Fibroblast of lung (primary cell): ENCODE data around the gene TOMM70. TPM values are rescaled to one million over a fixed set of nuclear protein-coding genes. Genes with fewer than 3 reads are reported as not detected.

ENCODE experiments used
- DNase-seq, 2 donors: peaks; one replicate each; pipeline versions ENCODE4 v3.0.0 to v3.0.0-alpha.2; 2010; ENCODE audit warnings: low read depth in 2 of 2
- H2AFZ ChIP-seq: 2 replicates; pipeline ENCODE4 v1.5.1; 2012; ENCODE audit warnings: low read length, control low read depth, inconsistent platforms
- H3K27ac ChIP-seq: 2 replicates; pipeline ENCODE4 v1.5.1; 2011; ENCODE audit warnings: low read length, control low read depth; ENCODE audit not compliant: insufficient read depth
- H3K27me3 ChIP-seq: 2 replicates; pipeline ENCODE4 v1.5.1; 2011; ENCODE audit warnings: mild to moderate bottlenecking, low read length; ENCODE audit not compliant: control insufficient read depth, insufficient read depth
- H3K36me3 ChIP-seq: 2 replicates; pipeline ENCODE4 v1.5.1; 2011; ENCODE audit warnings: low read length; ENCODE audit not compliant: control insufficient read depth, insufficient read depth
- H3K4me1 ChIP-seq: 2 replicates; pipeline ENCODE4 v1.5.1; 2011; ENCODE audit warnings: low read length; ENCODE audit not compliant: control insufficient read depth, insufficient read depth; ENCODE audit errors: extremely low read depth
- H3K4me2 ChIP-seq: 2 replicates; pipeline ENCODE4 v1.5.1; 2011; ENCODE audit warnings: low read length, control low read depth; ENCODE audit not compliant: insufficient read depth; ENCODE audit errors: extremely low read depth
- H3K4me3 ChIP-seq, 4 experiments: fragments of 200-600 bp in 1 of 4; sonication (generic) in 1 of 4; replicated peaks in 1 of 4; 2 replicates each; pipeline ENCODE4 v1.5.1; 2011 to 2016; ENCODE audit warnings: low read length in 4 of 4, low read depth in 3 of 4, mild to moderate bottlenecking in 3 of 4, control low read depth in 2 of 4, inconsistent platforms in 1 of 4, mixed read lengths in 1 of 4; ENCODE audit not compliant: insufficient read depth in 1 of 4; ENCODE audit errors: control extremely low read depth in 1 of 4
- H3K79me2 ChIP-seq: 2 replicates; pipeline ENCODE4 v1.5.1; 2012; ENCODE audit warnings: mild to moderate bottlenecking, low read length, inconsistent platforms; ENCODE audit not compliant: control insufficient read depth, insufficient read depth
- H3K9ac ChIP-seq: 2 replicates; pipeline ENCODE4 v1.5.1; 2011; ENCODE audit warnings: mild to moderate bottlenecking, low read length, control low read depth; ENCODE audit not compliant: insufficient read depth
- H3K9me3 ChIP-seq: 2 replicates; pipeline ENCODE4 v1.5.1; 2012; ENCODE audit warnings: low read depth, low read length; ENCODE audit not compliant: control insufficient read depth, insufficient read depth
- H4K20me1 ChIP-seq: 2 replicates; pipeline ENCODE4 v1.5.1; 2011; ENCODE audit warnings: low read length; ENCODE audit not compliant: control insufficient read depth, insufficient read depth; ENCODE audit errors: extremely low read depth
- EZH2 ChIP-seq: IDR thresholded peaks from 2 replicates; pipeline ENCODE4 v1.5.1; 2012; ENCODE audit warnings: low read length, control low read depth, mild to moderate bottlenecking; ENCODE audit errors: missing control alignments
- polyA plus RNA-seq, 2 donors: library from polyadenylated mRNA; depleted of rRNA in 1 of 2; stranded (reverse) in 1 of 2; unstranded in 1 of 2; fragments of >200 nt; gene quantifications; 2 replicates each; pipeline ENCODE4 v1.2.1, GENCODE V29; 2011 to 2012; ENCODE audit warnings: missing spikeins in 1 of 2
- total RNA-seq: library from RNA; depleted of rRNA; stranded (reverse); fragments of >200 nt; gene quantifications from 2 replicates; pipeline ENCODE4 v1.2.1, GENCODE V29; 2014
- TF ChIP-seq, protein P1 (sequence below), 2 donors: IDR thresholded peaks in 1 of 2; conservative IDR thresholded peaks in 1 of 2; 1 replicate in 1 of 2; 2 replicates in 1 of 2; pipeline ENCODE4 v1.5.1; 2011 to 2012; ENCODE audit warnings: low read length in 2 of 2, control low read depth in 1 of 2, inconsistent platforms in 1 of 2, low read depth in 1 of 2, mild to moderate bottlenecking in 1 of 2

The TOMM70 gene
- total and polyA plus RNA-seq, 2 donors (not counting 1 experiment from before 2014, with no cell fraction given): 41.8 to 56.1 TPM

DNA sequence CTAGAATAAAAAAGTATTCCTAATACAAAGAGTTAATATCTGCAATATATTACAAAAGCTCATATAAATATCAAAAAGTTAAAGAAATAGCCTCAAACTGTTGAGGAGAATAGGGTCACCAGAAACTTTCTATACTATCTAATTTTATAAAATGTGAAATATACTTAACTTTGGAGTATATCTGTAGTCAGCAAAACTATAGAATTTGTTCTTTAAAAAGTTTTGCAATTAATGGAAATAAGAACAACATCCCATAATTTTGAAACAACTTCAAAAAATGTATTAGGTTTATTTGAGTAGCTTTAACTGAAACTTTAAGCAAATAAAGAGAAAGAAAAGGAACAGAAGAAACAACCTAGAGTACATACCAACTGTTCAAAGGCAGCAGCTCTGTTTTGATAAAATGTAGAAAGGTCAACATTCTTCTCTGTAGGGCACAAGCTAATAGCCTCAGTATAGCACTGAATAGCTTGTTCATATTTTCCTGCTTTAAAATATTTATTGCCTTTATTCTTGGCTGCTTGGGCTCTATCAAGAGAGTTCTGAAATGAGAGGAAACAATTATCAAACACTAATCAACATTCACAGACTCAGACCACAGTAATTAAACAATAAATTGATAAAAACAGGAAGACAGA lies 14.3 kb downstream of the TOMM70 start:
- Histone ChIP-seq H3K4me2 (peak overlapping the region; percentile 56), H3K79me2 (peaks cover 45% of the 10 kb centered on the region), H3K27ac (no peak overlapping the region), H3K27me3 (no peaks in the 10 kb centered on the region), H3K9ac (no peak overlapping the region), H3K9me3 (no peaks in the 10 kb centered on the region), H4K20me1 (no peaks in the 10 kb centered on the region), H3K36me3 (no peaks in the 10 kb centered on the region), H2AFZ (no peak overlapping the region), H3K4me1 (peaks cover 9% of the 10 kb centered on the region), H3K4me3 (no peak overlapping the region)
- peak in 1 of 2 donors; percentile 22 for DNase-seq
- no peak for TF ChIP-seq EZH2
- TF ChIP-seq, protein P1, sequence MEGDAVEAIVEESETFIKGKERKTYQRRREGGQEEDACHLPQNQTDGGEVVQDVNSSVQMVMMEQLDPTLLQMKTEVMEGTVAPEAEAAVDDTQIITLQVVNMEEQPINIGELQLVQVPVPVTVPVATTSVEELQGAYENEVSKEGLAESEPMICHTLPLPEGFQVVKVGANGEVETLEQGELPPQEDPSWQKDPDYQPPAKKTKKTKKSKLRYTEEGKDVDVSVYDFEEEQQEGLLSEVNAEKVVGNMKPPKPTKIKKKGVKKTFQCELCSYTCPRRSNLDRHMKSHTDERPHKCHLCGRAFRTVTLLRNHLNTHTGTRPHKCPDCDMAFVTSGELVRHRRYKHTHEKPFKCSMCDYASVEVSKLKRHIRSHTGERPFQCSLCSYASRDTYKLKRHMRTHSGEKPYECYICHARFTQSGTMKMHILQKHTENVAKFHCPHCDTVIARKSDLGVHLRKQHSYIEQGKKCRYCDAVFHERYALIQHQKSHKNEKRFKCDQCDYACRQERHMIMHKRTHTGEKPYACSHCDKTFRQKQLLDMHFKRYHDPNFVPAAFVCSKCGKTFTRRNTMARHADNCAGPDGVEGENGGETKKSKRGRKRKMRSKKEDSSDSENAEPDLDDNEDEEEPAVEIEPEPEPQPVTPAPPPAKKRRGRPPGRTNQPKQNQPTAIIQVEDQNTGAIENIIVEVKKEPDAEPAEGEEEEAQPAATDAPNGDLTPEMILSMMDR (conservative IDR thresholded peaks at IDR 0.05 in 1 of 2, IDR thresholded peaks at IDR 0.05 in 1 of 2; ENCODE audit: low read depth in 1 of 2, low read length in 2 of 2): no peak

- no peaks in the 10 kb centered on the region for H3K36me3 ChIP-seq
- no peaks in the 10 kb centered on the region for H4K20me1 ChIP-seq
- peaks cover 32% of the 10 kb centered on the region for H3K79me2 ChIP-seq
- H3K9ac ChIP-seq: no peak overlapping the region
- no peaks in the 10 kb centered on the region for H3K27me3 ChIP-seq
- H3K4me1 ChIP-seq: peaks cover 9% of the 10 kb centered on the region
- no peak overlapping the region for H3K4me3 ChIP-seq
- no peak overlapping the region for H2AFZ ChIP-seq
- peak in 1 of 2 donors; percentile 60 for DNase-seq
- no peak for TF ChIP-seq EZH2
- TF ChIP-seq, protein P1 (conservative IDR thresholded peaks at IDR 0.05 in 1 of 2, IDR thresholded peaks at IDR 0.05 in 1 of 2; ENCODE audit: low read depth in 1 of 2, low read length in 2 of 2): no peak
- H3K4me2 ChIP-seq: peak overlapping the region; percentile 8
- H3K27ac ChIP-seq: peak overlapping the region; percentile 8
- H3K9me3 ChIP-seq: no peaks in the 10 kb centered on the region
Observed at GRCh38 chr3:100384733-100385525, 16.0 kb downstream of the TOMM70 start.

GRCh38 chr3:100376301-100376700 lies 24.6 kb downstream of the TOMM70 start:
- no peak overlapping the region for H3K4me2 ChIP-seq
- H4K20me1 ChIP-seq: no peaks in the 10 kb centered on the region
- H3K27me3 ChIP-seq: no peaks in the 10 kb centered on the region
- no peak overlapping the region for H3K9ac ChIP-seq
- TF ChIP-seq, protein P1 (conservative IDR thresholded peaks at IDR 0.05 in 1 of 2, IDR thresholded peaks at IDR 0.05 in 1 of 2; ENCODE audit: low read depth in 1 of 2, low read length in 2 of 2): no peak
- no peak for TF ChIP-seq EZH2
- H3K9me3 ChIP-seq: no peaks in the 10 kb centered on the region
- H3K4me3 ChIP-seq: no peak overlapping the region
- no peak overlapping the region for H3K27ac ChIP-seq
- no peak overlapping the region for H2AFZ ChIP-seq
- H3K79me2 ChIP-seq: no peaks in the 10 kb centered on the region
- peaks cover 9% of the 10 kb centered on the region for H3K36me3 ChIP-seq
- no peak for DNase-seq
- H3K4me1 ChIP-seq: no peaks in the 10 kb centered on the region
